ENCODE measurements around the gene CCSER1.
A peak's percentile ranks its signal among the peaks of the same experiment; 100 is the strongest.

Gene CCSER1

DNA sequence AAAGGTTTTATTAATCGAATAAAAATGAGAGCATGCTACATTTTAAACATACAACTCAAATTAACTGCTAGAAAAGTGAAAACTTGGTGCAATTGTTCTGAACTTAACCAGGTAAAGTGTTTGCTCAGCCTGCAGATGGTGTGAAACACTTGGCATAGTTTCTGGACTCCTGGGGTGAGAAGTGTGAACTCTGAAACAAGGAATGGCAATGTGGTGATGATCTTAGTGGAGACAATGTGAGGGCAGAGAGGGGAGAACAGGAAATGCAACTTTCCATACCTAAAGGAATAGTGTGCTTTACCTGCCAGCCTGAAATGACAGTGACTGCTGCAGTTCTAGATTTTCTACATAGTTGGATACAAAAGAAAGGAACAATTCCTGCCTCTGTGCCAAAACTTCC, 57.4 kb downstream of the CCSER1 start:
- DNase-seq, result no peak
- in situ Hi-C loops (cut with HindIII; ENCODE audit: low pct_ligation_motif_present, low pct_unique_long_range_greater_than_20kb, low sequenced_read_pairs), result no loop called here

DNA sequence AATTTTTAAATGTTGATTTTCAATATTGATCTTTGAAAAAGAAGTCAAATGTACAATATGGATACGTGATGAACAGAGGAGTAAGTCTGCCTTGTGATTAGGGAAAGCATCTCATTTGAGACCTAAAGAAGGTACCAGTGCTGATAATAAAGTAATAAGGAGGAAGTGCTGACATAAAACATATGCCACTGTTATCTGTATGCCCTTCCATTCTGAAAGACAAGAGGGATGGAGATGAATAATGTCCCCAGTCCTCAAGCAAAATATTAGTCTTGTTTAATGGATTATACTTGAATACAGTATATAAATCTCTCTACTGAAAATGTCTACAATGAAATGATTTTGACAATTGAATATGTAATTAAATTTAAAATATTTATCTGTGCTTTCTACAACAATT, 58.2 kb downstream of the CCSER1 start:
- in situ Hi-C loops (cut with HindIII; ENCODE audit: low pct_ligation_motif_present, low pct_unique_long_range_greater_than_20kb, low sequenced_read_pairs), result no loop called here
- DNase-seq, result no peak

DNA sequence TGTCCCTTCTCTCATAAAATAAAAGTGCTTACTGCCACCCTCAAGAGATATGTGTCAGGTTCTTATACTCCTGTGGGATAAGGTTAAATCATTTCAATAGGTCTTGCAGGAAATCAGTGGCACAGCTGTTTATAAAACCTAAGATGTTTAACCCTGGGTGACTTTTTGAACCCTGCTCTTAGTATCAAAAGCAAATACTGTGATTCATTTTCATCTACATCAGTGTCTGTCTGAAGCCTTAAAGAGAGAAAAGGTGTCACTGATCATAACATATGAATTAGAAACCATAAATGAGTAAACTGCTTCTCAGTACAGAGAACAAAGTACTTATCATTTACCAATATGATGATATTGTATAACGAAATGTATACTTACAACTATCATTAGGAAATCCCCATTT, 59.0 kb downstream of the CCSER1 start:
- no peak for DNase-seq
- in situ Hi-C loops (cut with HindIII; ENCODE audit: low pct_ligation_motif_present, low pct_unique_long_range_greater_than_20kb, low sequenced_read_pairs), result no loop called here

DNA sequence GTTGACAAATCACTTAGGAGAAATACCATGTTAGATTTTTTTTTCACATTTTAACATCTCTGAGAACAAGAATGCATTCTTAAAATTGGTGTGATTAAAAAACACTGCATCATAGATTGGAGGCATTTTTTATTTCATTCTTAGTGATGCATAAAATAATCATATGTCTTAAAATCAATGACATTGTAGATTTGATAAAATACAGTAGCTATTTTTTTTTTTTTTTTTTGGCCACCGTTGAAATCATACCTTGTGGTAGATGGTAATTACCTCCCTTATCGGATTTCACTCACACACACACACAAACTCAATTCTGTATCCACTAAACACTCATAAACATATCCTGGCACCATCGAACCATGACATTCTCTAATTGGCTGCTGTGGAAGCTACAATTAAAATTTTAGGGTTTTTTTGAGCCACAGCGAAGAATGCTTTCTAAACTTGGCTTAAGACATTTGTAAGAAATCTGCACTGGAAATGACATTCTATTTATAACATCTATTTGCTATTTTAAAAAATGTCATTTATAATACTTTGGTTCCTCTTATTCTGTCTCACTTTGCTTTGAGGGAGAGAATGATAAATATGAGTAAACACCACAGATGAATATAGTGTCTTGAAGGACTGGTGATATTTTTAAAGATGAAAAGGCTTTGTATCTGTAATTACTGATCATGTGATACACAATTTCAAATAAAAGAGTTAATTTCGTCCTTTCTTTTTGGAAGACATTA, 60.1 kb downstream of the CCSER1 start:
- DNase-seq, result no peak
- in situ Hi-C loops (cut with HindIII; ENCODE audit: low pct_ligation_motif_present, low pct_unique_long_range_greater_than_20kb, low sequenced_read_pairs), result no loop called here

DNA sequence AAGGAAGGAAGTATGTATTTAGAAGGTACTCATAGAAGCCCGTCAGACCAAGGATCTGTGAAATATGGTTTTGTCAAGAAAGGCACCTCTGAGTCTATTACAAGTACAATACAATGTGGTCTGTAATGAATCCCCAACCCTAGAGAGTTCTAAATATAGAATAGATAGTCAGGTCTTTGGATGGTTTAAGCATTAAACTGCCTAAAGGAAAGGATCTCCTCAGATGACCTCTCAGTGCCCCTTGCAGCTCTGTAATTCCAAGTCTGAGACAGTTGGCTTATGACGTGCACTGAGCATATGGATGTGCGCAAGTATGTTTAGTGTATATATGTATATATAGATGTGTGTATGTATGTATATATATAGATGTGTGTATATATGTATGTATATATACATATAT, 62.0 kb downstream of the CCSER1 start:
- in situ Hi-C loops (cut with HindIII; ENCODE audit: low pct_ligation_motif_present, low pct_unique_long_range_greater_than_20kb, low sequenced_read_pairs), result no loop called here
- DNase-seq, result no peak

DNA sequence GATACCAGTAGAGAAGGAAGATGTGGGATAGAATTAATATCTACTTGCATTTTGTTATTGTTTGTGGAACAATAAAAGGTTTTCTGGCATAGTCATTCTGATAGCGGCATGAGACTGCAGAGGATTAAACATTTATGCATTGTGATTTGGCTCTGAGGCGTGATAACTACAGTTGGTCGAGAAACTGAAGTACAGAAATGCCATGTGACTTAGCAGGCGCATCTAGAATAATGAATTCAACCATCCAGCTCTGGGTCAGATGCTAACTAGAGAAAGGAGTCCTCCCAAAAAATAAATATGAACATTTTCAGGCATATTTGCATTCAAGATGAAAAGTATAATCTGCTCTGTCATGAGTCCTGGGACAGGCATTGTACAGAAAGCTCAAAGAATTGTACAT, 62.8 kb downstream of the CCSER1 start:
- DNase-seq, result no peak
- in situ Hi-C loops (cut with HindIII; ENCODE audit: low pct_ligation_motif_present, low pct_unique_long_range_greater_than_20kb, low sequenced_read_pairs), result no loop called here

DNA sequence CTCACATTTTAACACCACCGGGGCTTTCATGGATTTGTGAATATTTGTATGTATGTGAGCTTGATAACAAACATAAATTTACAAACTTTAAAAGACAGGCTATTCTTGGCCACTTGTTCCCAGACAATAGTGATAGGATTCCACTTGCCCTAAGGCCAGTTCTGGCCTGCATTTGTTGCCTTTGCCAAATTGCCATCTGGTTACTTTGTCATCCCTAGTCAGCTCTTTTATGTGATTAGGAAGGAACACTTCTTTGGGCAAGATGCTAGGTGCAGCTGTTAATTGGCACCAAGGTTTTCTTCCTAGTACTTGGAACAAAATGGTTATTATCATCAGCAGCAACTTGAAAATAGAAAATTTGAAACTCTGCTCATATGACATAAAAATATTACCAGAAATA, 63.3 kb downstream of the CCSER1 start:
- in situ Hi-C loops (cut with HindIII; ENCODE audit: low pct_ligation_motif_present, low pct_unique_long_range_greater_than_20kb, low sequenced_read_pairs), result no loop called here
- DNase-seq, result no peak

DNA sequence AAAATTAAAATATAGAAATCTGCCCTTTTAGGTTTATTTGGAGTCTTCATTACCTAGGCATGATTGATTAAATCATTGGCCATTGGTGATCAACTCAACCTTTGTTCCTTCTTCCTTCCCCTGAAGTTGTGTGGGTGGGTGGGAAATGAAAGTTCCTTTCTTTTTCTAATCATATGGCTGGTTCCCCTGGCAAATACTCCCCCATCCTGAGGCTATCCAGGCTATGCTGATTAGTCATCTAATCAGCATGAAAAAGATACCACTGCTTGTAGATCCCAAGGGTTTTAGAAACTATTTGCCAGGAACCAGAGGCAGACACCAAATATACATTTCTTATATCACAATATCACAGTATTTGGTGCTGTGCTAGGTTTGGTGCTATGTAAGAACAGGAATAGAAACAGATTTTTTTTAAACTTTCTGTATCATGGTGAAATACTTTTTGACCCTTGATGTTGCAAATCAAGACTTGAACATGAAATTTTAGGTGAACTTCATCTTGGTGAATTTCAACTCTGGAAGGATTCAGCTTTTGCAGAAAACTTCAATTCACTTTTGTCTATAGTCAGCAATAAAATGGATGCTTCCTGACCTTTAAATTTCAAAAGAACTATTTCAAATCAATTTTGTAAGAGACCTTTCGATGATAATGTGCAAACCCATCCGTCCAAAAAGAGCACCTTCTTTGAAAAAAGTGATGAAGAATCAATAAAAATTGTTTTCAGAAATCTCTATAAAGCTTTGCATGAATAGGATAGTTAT, 71.1 kb downstream of the CCSER1 start:
- in situ Hi-C loops (cut with HindIII; ENCODE audit: low pct_ligation_motif_present, low pct_unique_long_range_greater_than_20kb, low sequenced_read_pairs), result no loop called here
- DNase-seq, result no peak

DNA sequence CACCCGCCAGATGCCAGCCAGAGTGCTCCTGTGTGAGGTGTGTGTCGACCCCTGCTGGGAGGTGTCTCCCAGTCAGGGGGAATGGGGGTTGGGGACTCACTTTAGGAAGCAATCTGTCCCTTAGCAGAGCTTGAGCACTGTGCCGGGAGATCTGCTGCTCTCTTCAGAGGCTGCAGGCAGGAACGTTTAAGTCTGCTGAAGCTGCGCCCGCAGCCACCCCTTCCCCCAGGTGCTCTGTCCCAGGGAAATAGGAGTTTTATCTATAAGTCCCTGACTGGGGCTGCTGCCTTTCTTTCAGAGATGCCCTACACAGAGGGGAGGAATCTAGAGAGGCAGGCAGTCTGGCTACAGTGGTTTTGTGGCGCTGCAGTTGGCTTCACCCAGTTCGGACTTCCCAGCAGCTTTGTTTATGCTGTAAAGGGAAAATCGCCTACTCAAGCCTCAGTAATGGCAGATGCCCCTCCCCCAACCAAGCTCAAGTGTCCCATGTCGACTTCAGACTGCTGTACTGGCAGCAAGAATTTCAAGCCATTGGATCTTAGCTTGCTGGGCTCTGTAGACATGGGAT, 80.8 kb downstream of the CCSER1 start:
- in situ Hi-C loops (cut with HindIII; ENCODE audit: low pct_ligation_motif_present, low pct_unique_long_range_greater_than_20kb, low sequenced_read_pairs), result no loop called here
- no peak for DNase-seq

DNA sequence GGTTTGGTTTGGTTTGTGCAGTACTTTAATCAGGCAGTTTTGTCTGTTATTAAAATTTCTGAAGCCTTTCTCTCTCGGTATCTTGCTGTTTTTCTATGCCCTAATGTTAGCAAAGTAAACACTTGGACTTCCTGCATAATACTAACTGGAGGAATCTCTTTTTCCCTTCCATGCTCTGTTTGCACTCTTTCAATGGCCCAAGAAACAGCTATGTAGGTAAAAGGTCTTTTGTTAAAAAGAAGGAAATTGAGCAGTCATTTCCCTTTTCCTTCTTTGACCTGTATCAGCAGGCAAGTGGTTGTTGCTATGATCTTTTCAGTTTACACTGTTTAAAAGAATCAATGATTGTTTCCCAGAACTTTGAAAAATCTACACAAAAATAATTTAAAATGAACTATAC, 82.7 kb downstream of the CCSER1 start:
- in situ Hi-C loops (cut with HindIII; ENCODE audit: low pct_ligation_motif_present, low pct_unique_long_range_greater_than_20kb, low sequenced_read_pairs), result no loop called here
- DNase-seq, result no peak

DNA sequence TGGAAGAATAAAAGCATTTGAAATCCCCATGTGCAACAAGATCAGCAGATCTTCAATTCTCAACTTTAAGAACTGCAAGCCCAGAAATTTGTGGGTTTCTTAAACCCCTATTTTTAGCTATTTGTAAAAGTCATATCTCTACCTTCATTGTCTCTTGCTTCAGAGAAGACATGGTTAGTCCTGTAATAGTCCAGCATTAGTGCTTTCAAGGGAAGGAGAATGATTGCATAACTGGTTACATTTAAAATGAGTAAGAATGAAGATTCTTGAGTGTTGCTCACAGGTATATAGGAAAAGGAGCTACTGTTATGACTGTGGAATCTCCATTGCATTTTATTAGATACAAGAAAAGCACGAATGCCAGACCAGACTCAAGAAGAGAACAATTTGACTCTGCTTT, 84.0 kb downstream of the CCSER1 start:
- no peak for DNase-seq
- in situ Hi-C loops (cut with HindIII; ENCODE audit: low pct_ligation_motif_present, low pct_unique_long_range_greater_than_20kb, low sequenced_read_pairs), result no loop called here

DNA sequence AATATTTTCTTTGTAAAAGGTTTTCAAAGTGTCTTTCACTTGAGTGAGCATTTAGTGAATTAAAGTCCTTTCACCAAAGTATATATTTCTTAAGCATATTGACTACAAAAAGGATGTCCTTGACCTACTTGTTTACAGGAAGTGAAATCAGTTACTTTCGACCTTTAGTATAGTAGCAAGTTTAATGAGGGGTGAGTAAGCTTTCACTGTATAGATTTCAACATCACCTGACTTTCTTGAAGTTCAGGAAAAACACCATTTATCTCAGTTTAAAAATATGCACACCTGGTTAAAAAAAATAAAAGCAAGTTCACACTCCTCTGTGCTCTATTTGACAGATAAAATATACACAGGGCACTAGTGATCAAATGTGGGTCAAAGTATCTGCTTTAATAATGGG, 88.1 kb downstream of the CCSER1 start:
- in situ Hi-C loops (cut with HindIII; ENCODE audit: low pct_ligation_motif_present, low pct_unique_long_range_greater_than_20kb, low sequenced_read_pairs), result no loop called here
- DNase-seq, result no peak

DNA sequence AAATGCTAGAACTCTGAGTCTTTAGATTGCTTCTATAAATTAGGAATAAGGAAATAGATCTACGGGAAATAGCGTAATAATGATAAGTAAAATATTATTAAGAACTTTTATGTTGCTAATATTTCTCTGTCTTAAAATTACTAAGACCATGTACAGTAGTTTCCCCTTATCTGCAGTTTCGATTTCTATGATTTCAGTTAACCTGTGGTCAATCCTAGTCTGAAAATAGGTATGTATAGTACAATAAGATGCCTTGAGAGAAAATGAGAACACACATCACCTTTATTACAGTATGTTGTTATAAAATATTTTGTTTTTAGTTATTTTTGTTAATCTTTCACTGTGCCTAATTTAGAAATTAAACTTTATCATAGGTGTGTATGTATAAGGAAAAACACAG, 92.6 kb downstream of the CCSER1 start:
- in situ Hi-C loops (cut with HindIII; ENCODE audit: low pct_ligation_motif_present, low pct_unique_long_range_greater_than_20kb, low sequenced_read_pairs), result no loop called here
- no peak for DNase-seq

DNA sequence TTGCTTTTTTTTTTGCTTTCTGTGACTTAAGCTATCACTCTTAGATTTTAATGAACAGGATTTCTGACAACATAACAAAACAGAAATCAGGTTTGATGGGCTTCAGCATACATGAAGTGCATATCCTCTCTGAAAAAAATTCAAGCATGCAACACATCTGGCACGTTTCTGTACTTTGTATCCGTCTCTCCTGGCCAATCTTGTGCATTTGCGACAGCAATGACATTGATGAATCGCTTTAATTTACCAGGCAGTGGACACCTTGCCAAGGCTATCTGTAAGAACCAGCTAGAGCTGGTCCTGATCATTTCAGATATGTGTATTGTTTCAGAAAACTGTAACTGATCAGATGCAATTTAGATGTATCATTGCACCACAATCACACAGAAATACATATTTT, 93.3 kb downstream of the CCSER1 start:
- in situ Hi-C loops (cut with HindIII; ENCODE audit: low pct_ligation_motif_present, low pct_unique_long_range_greater_than_20kb, low sequenced_read_pairs), result no loop called here

DNA sequence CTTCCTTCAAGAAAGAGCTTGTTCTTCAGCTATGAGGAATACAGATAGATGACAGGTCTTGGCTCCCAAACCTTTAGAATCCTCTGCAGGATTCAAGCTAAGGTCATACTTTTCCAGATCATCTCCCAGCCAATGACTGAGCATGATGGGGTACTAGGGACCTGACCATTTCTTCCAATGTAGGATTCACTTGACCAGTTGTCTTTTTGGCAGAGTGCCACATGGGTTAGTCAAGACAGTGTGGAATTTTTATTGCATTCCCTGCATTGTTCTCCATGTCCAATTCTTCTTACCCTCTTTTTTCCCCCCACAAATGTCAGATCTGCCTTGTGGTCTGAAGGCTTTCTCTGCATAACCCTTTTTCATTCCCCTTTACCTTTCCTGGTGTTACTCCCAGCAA, 99.5 kb downstream of the CCSER1 start:
- in situ Hi-C loops (cut with HindIII; ENCODE audit: low pct_ligation_motif_present, low pct_unique_long_range_greater_than_20kb, low sequenced_read_pairs), result no loop called here
- peak; percentile 76 for DNase-seq

More for the DNA sequence above, 93.3 kb downstream of the CCSER1 start:
- no peak for DNase-seq

DNA sequence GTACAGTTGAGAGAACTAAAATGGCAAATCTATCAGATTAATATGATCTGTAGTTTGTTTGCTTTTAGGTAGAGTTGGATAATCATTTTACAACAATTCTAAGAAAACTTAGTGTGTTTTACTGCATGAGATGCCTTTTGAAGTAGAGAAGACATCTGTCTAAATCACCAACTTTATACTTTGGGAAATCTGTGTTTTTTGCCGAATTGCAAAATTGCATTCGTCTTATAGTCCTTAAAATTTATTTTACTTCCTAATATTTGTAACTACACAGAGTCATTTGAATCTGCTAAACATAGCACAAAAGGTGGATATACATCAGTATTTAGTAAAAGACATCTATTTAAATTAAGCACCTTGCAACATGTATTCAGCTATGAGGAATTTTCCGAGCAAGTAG, 100.0 kb downstream of the CCSER1 start:
- in situ Hi-C loops (cut with HindIII; ENCODE audit: low pct_ligation_motif_present, low pct_unique_long_range_greater_than_20kb, low sequenced_read_pairs), result no loop called here
- no peak for DNase-seq

DNA sequence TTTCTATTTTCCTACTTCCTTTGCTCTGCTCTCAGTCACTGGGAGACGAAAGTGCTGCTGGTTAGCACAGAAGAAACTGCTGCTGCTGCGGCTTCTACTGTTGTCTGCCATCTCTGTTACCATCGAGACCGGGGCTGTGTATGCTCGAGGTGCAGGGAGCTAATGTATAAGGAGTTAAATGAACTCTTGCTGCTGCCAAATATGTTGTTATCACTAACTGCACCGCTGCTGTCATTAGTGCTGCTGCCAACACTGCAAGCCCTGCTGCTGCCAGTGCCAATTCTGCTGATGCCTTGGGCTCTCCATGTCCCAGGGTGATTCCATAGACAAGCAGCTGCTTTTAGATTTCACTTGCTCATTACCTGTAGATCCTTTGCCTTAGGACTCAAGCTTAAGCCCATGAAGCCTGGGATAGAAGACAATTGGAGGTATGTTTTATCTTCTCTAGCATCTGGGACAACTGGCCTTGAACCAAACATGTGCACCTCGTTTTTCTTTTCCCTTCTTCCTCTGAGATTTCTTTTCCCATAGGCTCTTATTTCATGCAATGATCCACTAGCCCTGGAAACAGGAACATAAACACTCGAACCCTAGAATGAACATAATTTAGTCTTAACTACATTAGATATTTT, 107.8 kb downstream of the CCSER1 start:
- in situ Hi-C loops (cut with HindIII; ENCODE audit: low pct_ligation_motif_present, low pct_unique_long_range_greater_than_20kb, low sequenced_read_pairs), result no loop called here
- no peak for DNase-seq

DNA sequence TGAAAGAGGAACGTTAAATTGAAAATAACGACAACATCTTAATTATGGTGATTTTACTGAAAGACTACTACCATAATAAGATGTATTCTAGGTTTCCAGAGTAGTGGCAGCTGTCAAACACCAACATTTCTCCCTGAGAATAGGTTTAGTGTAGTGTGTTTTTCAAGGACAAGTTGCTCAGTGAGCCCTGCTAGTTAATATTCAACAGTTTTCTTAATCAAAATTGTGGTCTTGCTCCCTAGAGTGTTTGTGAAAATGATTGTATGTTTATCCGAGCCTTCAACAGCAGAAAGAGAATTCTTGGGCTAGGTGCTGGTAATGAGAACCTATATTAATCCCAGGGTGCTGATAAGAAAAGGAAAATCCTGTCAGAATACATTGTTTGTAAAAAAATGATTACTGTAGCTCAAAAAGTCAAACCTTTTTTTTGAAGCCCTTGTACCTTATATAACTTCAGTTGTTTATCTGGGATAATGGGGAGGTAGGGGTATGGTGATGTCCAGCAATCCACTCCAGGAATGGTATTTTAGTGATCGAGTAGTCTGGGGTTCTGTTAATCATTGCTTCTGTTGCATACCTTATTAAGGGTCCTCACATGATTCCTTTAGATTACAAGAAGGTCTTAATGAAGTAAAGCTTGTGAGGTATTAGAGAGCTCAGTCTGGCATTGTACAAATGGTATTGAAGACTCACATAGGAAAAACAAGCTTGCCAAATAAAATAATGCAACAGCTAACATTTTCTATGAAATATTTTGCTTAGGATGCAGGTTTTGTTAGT, 110.7 kb downstream of the CCSER1 start:
- DNase-seq, result no peak
- in situ Hi-C loops (cut with HindIII; ENCODE audit: low pct_ligation_motif_present, low pct_unique_long_range_greater_than_20kb, low sequenced_read_pairs), result no loop called here

DNA sequence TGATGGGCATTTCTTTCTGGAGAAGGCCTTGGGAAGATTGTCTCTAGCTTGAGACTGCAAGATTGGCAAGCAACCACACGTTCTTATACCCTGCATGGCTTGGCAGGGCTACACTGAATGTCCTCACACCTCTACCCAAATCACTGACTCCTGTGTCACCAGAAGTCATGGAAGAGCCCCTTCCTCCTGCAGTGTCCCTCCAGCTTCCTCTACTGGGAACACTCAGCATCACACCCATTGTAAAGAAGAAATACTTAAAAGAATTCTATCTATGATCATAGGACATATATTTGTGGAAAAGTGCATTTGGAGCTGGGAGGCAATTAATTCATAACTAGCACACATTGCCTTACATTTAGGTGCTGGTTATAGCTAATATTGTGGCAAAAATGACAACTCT, 113.1 kb downstream of the CCSER1 start:
- in situ Hi-C loops (cut with HindIII; ENCODE audit: low pct_ligation_motif_present, low pct_unique_long_range_greater_than_20kb, low sequenced_read_pairs), result no loop called here
- DNase-seq, result no peak

All from ACHN (cell line).